COLO668 (cell line): ENCODE results near the gene ZBTB45.
"Not testable (repeated sequence)": the region's sequence is repeated elsewhere in the genome, so short reads cannot be mapped to it uniquely, and the experiment has no call there.

Experiments
- DNase-seq: peaks from one replicate; lab custom pipeline; 2025; ENCODE audit not compliant: unreplicated experiment; lab: John Stamatoyannopoulos, UW

ZBTB45 gene

GRCh38 chr19:58510084-58510862 lies 9.3 kb downstream of the ZBTB45 start:
- DNase-seq: no peak

GRCh38 chr19:58509731-58510083 lies 9.9 kb downstream of the ZBTB45 start:
- DNase-seq: no peak

DNA sequence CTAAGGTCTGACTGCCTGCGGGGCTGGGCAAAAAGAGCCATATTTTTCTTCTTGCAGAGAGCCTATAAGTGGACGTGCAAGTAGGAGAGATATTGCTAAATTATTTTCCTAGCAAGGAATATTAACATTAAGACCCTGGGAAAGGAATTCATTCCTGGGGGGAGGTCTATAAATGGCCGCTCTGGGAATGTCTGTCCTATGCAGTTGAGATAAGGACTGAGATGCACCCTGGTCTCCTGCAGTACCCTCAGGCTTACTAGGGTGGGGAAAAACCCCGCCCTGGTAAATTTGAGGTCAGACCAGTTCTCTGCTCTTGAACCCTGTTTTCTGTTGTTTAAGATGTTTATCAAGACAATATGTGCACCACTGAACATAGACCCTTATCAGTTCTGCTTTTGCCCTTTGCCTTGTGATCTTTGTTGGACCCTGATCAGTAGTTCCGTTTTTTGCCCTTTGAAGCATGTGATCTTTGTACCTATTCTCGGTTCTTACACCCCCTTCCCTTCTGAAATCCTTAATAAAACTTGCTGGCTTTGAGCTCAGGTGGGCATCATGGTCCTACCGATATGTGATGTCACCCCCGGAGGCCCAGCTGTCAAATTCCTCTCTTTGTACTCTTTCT lies 11.9 kb downstream of the ZBTB45 start:
- not testable (repeated sequence) for DNase-seq

GRCh38 chr19:58500242-58500641 lies 19.4 kb downstream of the ZBTB45 start:
- DNase-seq: no peak

- DNase-seq: peak; percentile 98
These were observed 20.3 kb downstream of the ZBTB45 start for GRCh38 chr19:58499021-58499927.

GRCh38 chr19:58498316-58499020 lies 21.1 kb downstream of the ZBTB45 start:
- no peak for DNase-seq

GRCh38 chr19:58497634-58498170 lies 21.9 kb downstream of the ZBTB45 start:
- DNase-seq: no peak

GRCh38 chr19:58492265-58492664 lies 27.3 kb downstream of the ZBTB45 start:
- no peak for DNase-seq

DNA sequence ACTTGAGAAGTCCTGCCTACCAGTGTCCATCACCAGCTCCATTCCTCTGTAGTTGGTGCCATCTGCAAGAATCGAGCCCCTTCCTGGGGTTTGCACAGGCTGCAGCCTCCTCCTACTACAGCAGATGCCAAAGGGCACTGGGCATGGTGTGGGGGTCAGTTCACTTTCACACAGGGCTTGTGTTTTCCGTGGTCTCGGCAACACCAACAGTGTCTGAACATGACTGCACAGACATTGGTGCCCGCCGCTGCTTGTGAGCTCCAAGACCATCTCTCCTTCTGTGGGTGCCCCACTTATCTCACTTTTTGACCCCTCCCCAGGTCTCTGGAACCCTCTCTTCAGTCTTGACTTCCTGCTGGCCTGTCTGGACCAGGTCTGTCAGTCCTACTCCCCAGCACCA lies 28.2 kb downstream of the ZBTB45 start:
- no peak for DNase-seq

DNA sequence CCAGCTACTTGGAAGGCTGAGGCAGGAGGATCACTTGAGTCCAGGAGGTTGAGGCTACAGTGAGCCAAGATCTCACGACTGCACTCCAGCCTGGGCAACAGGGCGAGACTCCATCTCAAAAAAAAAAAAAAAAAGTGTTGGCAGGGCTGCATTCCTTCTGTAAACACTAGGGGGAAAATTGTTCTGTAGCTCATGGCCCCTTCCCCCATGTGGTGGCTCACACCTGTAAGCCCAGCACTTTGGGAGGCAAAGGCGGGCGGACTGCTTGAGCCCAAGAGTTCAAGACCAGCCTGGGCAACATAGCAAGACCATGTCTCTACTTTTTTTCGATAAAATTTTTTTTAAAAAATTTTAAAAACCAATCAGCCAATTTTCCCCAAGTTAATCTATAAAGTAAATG lies 35.3 kb downstream of the ZBTB45 start:
- DNase-seq: not testable (repeated sequence)

- no peak for DNase-seq
These were observed 35.8 kb downstream of the ZBTB45 start for GRCh38 chr19:58483776-58484175.

- DNase-seq: no peak
These were observed 37.2 kb downstream of the ZBTB45 start for GRCh38 chr19:58482372-58482771.

DNA sequence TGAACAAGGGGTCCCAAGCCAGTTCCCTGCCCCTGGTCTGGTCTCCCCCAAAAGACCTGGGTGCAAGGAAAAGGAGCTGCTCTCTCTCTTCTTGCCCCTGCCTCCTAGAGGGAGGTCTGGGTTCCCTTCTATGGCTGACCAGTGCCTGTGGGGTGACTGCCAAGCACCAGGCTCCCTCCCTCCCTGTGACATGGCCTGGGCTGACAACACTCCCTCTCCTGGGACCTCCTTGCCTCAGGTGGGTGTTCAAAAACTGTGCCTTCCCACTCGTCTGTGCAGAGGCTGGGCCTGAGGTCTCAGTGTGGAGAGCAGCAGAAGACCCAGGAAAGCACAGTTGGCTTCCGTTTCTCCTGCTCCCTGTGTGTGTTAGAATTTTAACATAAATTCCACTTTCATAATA lies 38.8 kb downstream of the ZBTB45 start:
- DNase-seq: no peak

DNA sequence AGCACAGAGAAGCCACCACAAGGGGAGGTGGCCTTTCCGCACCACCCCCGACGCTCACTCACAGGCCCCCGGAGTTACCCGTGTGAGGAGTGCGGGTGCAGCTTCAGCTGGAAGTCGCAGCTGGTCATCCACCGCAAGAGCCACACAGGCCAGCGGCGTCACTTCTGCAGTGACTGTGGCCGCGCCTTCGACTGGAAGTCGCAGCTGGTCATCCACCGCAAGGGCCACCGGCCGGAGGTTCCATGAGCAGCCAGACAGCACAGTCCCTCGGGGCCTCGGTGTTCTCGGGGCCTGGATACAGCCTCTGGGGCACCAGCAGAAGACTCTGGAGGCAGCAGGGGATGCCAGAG lies 39.2 kb downstream of the ZBTB45 start:
- no peak for DNase-seq

- DNase-seq: no peak
These were observed 39.7 kb downstream of the ZBTB45 start for GRCh38 chr19:58479736-58480480.

- DNase-seq: no peak
These were observed 40.3 kb downstream of the ZBTB45 start for GRCh38 chr19:58479303-58479702.

- no peak for DNase-seq
These were observed 41.7 kb downstream of the ZBTB45 start for GRCh38 chr19:58477871-58478270.

DNA sequence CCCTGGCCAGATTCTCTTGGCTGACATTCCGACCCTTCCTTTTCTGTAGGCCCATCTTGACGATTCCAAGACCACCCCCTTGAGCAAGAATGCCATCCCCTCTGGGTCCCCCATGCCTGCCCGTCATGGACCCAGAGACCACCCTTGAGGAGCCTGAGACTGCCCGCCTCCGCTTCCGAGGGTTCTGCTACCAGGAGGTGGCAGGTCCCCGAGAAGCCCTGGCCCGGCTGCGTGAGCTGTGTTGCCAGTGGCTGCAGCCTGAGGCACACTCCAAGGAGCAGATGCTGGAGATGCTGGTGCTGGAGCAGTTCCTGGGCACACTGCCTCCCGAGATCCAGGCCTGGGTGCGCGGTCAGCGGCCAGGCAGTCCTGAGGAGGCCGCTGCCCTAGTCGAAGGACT lies 42.5 kb downstream of the ZBTB45 start:
- DNase-seq: no peak

DNA sequence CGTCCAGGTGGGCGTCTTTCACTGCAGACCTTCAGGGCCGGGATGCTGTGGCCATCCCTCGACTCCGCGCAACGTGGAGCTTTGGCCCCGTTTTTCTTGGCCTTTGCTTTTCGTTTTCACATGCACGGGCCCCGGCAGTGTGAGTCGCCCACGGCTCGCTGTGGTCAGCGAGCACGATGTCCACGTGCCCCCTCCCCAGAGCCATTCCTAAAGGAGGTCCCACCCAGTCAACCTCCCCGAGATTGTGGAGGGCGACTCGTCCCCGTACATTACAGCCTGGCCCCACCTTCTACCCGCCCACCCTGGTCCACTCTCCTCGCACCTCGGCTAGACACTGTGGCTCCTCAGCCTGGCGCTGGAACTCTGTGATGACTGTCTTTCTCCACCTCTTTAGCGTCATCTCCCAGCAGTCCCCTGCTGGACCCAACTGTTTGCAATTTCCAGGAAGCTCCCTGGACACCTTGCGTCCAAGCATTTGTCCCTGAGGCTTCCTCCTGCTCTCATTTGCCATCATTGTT lies 43.1 kb downstream of the ZBTB45 start:
- DNase-seq: peak; percentile 13
